DMS153 treated with DMSO at 0.1 percent for 48 hours (cell line): ENCODE results near the gene CCDC90B.
"Not testable (repeated sequence)": the region's sequence is repeated elsewhere in the genome, so short reads cannot be mapped to it uniquely, and the experiment has no call there.

Experiments
- DNase-seq: peaks from one replicate; lab custom pipeline; 2025; ENCODE audit not compliant: unreplicated experiment; lab: John Stamatoyannopoulos, UW

CCDC90B gene

GRCh38 chr11:83292709-83293456 lies 6.7 kb upstream of the CCDC90B start:
- peak; percentile 30 for DNase-seq

GRCh38 chr11:83287631-83288030 lies 1.5 kb upstream of the CCDC90B start:
- DNase-seq = no peak

- DNase-seq = no peak
These were observed 906 bp downstream of the CCDC90B start for GRCh38 chr11:83285151-83285770.

GRCh38 chr11:83284501-83285150 lies 1.5 kb downstream of the CCDC90B start:
- DNase-seq = peak; percentile 30

- no peak for DNase-seq
These were observed 4.0 kb downstream of the CCDC90B start for GRCh38 chr11:83282084-83282716.

- DNase-seq = no peak
These were observed 5.9 kb downstream of the CCDC90B start for GRCh38 chr11:83280256-83280655.

DNA sequence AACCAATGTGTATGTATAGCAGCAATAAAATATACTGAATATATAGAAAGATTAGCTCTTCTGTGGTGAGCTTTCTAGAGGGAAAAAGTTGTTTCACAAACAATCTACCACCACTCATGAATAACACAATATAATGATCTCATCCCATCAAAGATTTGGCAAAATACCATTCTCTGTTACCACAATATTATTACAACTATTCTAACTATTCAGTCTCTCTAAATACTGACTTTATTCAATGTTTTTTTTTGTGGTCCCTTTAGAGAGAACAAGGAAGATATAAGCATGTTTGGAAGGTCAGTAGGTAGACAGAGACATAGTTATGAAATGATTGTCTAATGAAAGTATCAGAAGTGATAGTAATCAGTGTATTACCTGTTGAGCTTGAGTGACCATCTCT lies 7.8 kb downstream of the CCDC90B start:
- no peak for DNase-seq

DNA sequence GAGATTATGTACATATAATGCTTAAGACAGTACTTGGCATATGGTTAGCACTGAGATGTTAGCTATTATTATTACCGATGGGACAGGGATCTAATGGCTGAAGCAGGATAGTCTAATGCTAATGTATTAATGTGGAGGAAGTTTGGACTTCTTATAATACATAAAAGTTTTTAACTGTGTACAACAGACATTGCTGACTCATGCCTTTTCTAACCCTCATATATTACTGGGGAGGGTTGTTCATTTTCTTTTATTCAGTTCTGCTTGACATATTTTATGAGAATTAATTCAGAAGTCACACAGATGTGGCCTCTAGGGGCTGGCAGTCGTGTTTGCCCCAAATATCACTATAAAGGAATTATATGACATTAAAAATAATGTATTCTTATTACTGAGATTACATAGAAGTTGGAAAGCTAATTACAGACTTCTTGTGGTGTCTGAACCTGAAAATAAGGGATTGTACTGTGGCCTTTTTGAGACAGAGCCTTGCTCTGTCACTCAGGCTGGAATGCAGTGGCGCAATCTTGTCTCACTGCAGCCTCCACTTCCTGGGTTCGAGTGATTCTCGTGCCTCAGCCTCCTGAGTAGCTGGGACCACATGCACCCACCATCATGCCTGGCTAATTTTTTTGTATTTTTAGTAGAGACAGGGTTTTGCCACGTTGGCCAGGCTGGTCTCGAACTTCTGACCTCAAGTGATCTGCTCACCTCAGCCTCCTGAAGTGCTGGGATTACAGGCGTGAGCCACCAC lies 10.1 kb downstream of the CCDC90B start:
- no peak for DNase-seq

- DNase-seq = no peak
These were observed 13.5 kb downstream of the CCDC90B start for GRCh38 chr11:83272627-83273026.

GRCh38 chr11:83271734-83272133 lies 14.4 kb downstream of the CCDC90B start:
- DNase-seq = not testable (repeated sequence)

- DNase-seq = not testable (repeated sequence)
These were observed 17.1 kb downstream of the CCDC90B start for GRCh38 chr11:83269080-83269479.

- DNase-seq = no peak
These were observed 20.8 kb downstream of the CCDC90B start for GRCh38 chr11:83265331-83265730.

- DNase-seq = no peak
These were observed 26.6 kb downstream of the CCDC90B start for GRCh38 chr11:83259559-83259958.

GRCh38 chr11:83257761-83258168 lies 28.4 kb downstream of the CCDC90B start:
- DNase-seq = no peak

DNA sequence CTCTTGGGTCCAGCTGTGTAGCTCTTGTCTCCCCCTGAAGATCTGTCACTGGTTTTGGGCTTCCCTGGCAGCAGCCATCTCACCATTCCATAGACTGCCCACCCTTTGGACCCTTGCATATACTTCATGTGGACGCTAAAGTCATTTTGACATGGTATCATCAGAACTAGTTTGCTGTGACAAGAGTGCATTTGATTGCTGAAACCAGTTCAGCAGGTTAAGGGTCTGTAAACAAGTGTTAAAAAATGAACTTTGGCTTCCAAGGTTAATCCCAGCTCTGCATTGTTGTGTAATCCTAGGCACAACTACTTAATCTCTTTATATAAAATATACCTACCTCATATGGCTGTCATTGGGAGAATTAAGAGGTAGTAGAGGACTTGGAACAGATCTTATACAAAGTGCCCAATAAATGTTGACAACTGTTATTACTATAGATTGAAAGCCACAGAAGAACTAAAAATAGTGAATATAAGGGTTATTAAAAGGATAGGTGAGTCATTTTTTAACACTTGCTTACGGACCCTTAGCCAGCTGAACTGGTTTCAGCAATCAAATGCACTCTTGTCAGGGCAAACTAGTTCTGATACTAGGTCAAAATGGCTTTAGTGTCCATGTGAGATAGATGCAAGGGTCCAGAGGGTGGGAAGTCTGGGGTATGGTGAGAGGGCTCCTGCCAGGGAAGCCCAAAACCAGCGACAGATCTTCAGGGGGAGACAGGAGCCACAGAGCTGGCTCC lies 29.4 kb downstream of the CCDC90B start:
- no peak for DNase-seq

GRCh38 chr11:83255366-83255765 lies 30.8 kb downstream of the CCDC90B start:
- no peak for DNase-seq

GRCh38 chr11:83252941-83253340 lies 33.2 kb downstream of the CCDC90B start:
- DNase-seq = no peak

GRCh38 chr11:83252266-83252665 lies 33.9 kb downstream of the CCDC90B start:
- DNase-seq = no peak

GRCh38 chr11:83249972-83250593 lies 36.1 kb downstream of the CCDC90B start:
- DNase-seq = peak; percentile 14

GRCh38 chr11:83249445-83249844 lies 36.7 kb downstream of the CCDC90B start:
- no peak for DNase-seq
